K562 (cell line): ENCODE results near the gene CRB2. TPM values are rescaled to one million over a fixed set of nuclear protein-coding genes. Genes with fewer than 3 reads are reported as not detected.

Experiments
- CC2D1A ChIP-seq: fragments of 450-650 bp; IDR thresholded peaks from 2 replicates; pipeline ENCODE4 v1.6.1; 2017; ENCODE audit warnings: mild to moderate bottlenecking
- CHD1 ChIP-seq: fragments of 200-600 bp; sonication (generic); IDR thresholded peaks from one replicate; pipeline ENCODE4 v1.6.1; 2012; ENCODE audit warnings: mild to moderate bottlenecking, moderate library complexity, low read length, inconsistent platforms
- DMBX1 ChIP-seq: fragments of 250-450 bp; sonication (Bioruptor Pico); IDR thresholded peaks from 2 replicates; pipeline ENCODE4 v1.8.0; 2022; ENCODE audit warnings: inconsistent platforms, mild to moderate bottlenecking, moderate library complexity, borderline replicate concordance
- ETV6 ChIP-seq, 3 experiments: fragments of 150-350 bp in 1 of 3; sonication (generic) in 1 of 3; formaldehyde crosslinking in 1 of 3; IDR thresholded peaks; 2 replicates each; pipeline versions ENCODE4 v1.6.1 to v1.8.0; 2014 to 2022; ENCODE audit warnings: borderline replicate concordance in 2 of 3, low read depth in 2 of 3, antibody characterized with exemption in 1 of 3, low read length in 1 of 3, mild to moderate bottlenecking in 1 of 3, missing genetic modification reagents in 1 of 3
- FOXK2 ChIP-seq, 2 experiments: fragments of 450-650 bp; IDR thresholded peaks in 1 of 2; conservative IDR thresholded peaks in 1 of 2; 2 replicates each; pipeline ENCODE4 v1.6.1; 2016; ENCODE audit warnings: low read depth in 2 of 2, mild to moderate bottlenecking in 1 of 2
- FOXO4 ChIP-seq: fragments of 450-650 bp; formaldehyde crosslinking; IDR thresholded peaks from 2 replicates; pipeline ENCODE4 v1.4.0; 2020; ENCODE audit warnings: mild to moderate bottlenecking, moderate library complexity
- GTF2E2 ChIP-seq: fragments of 200-800 bp; sonication (Bioruptor generic); IDR thresholded peaks from 2 replicates; pipeline ENCODE4 v1.6.1; 2016; ENCODE audit warnings: missing genetic modification characterization, missing compliant biosample characterization
- KLF1 ChIP-seq: fragments of 450-650 bp; IDR thresholded peaks from 2 replicates; pipeline ENCODE4 v1.6.1; 2016; ENCODE audit warnings: missing genetic modification characterization, missing compliant biosample characterization
- MAFG ChIP-seq: fragments of 450-650 bp; conservative IDR thresholded peaks from 2 replicates; pipeline ENCODE4 v1.6.1; 2016; ENCODE audit warnings: missing genetic modification characterization, missing compliant biosample characterization
- MAFK ChIP-seq: IDR thresholded peaks from 2 replicates; pipeline ENCODE4 v1.6.1; 2011; ENCODE audit warnings: low read length, improper control_type of control experiment
- MEF2A ChIP-seq: IDR thresholded peaks from 2 replicates; pipeline ENCODE4 v1.6.1; 2011; ENCODE audit warnings: low read depth, mild to moderate bottlenecking, low read length, moderate library complexity; ENCODE audit not compliant: control insufficient read depth
- MNT ChIP-seq, 2 experiments: fragments of 450-650 bp; conservative IDR thresholded peaks; 2 replicates each; pipeline ENCODE4 v1.6.1; 2017; ENCODE audit warnings: mild to moderate bottlenecking in 2 of 2, moderate library complexity in 2 of 2
- NCOA6 ChIP-seq: fragments of 450-650 bp; IDR thresholded peaks from 2 replicates; pipeline ENCODE4 v1.6.1; 2017; ENCODE audit warnings: mild to moderate bottlenecking
- NR2C1 ChIP-seq, 2 experiments: fragments of 450-650 bp; IDR thresholded peaks; 2 replicates each; pipeline ENCODE4 v1.6.1; 2017; ENCODE audit warnings: mild to moderate bottlenecking in 2 of 2, antibody characterized with exemption in 1 of 2, inconsistent platforms in 1 of 2, missing compliant biosample characterization in 1 of 2, missing genetic modification characterization in 1 of 2
- PHB2 ChIP-seq: fragments of 450-650 bp; IDR thresholded peaks from 2 replicates; pipeline ENCODE4 v1.6.1; 2017; ENCODE audit warnings: low read depth
- POU5F1 ChIP-seq: fragments of 150-350 bp; IDR thresholded peaks from 2 replicates; pipeline ENCODE4 v1.6.1; 2014; ENCODE audit warnings: borderline replicate concordance, low read length, low read depth, mild to moderate bottlenecking; ENCODE audit not compliant: partially characterized antibody
- SMAD2 ChIP-seq: fragments of 150-350 bp; IDR thresholded peaks from 2 replicates; pipeline ENCODE4 v1.6.1; 2014; ENCODE audit warnings: low read depth, mild to moderate bottlenecking, low read length
- TEAD2 ChIP-seq: fragments of 450-650 bp; IDR thresholded peaks from 2 replicates; pipeline ENCODE4 v1.6.1; 2016; ENCODE audit warnings: missing genetic modification characterization, control low read depth, missing compliant biosample characterization
- TFE3 ChIP-seq: fragments of 450-650 bp; formaldehyde crosslinking; IDR thresholded peaks from 2 replicates; pipeline ENCODE4 v1.4.0; 2020; ENCODE audit warnings: mild to moderate bottlenecking, mixed read lengths
- TGIF2 ChIP-seq: sonication (generic); formaldehyde crosslinking; IDR thresholded peaks from 2 replicates; pipeline ENCODE4 v1.8.1; 2022; ENCODE audit warnings: mild to moderate bottlenecking, missing genetic modification reagents, moderate library complexity
- ZFX ChIP-seq: sonication (generic); formaldehyde crosslinking; IDR thresholded peaks from 2 replicates; pipeline ENCODE4 v1.8.0; 2022; ENCODE audit warnings: mild to moderate bottlenecking, missing genetic modification reagents, moderate library complexity
- ZNF124 ChIP-seq: sonication (generic); formaldehyde crosslinking; IDR thresholded peaks from 2 replicates; pipeline ENCODE4 v1.8.1; 2022; ENCODE audit warnings: missing genetic modification reagents
- ZNF282 ChIP-seq: sonication (generic); formaldehyde crosslinking; IDR thresholded peaks from 2 replicates; pipeline ENCODE4 v1.8.1; 2023; ENCODE audit warnings: missing genetic modification reagents
- ZNF324 ChIP-seq: fragments of 250-450 bp; sonication (Bioruptor Pico); IDR thresholded peaks from 2 replicates; pipeline ENCODE4 v1.4.0; 2020; ENCODE audit warnings: mild to moderate bottlenecking
- polyA plus RNA-seq, 8 experiments: library from polyadenylated mRNA; depleted of rRNA in 4 of 8; stranded (reverse) in 5 of 8; unstranded in 3 of 8; fragments of >200 nt; fragmentation: Nextera tagmentation in 2 of 8; fragmentation: Illumina TruSeq in 1 of 8; extraction: Ambion mirVana in 2 of 8; extraction: Trizol in 1 of 8; gene quantifications; 2 replicates each; pipeline versions ENCODE4 v1.2.1 to v1.2.3, GENCODE V29; 2011 to 2014; ENCODE audit warnings: inconsistent platforms in 1 of 8, missing spikeins in 1 of 8
- total RNA-seq, 7 experiments: library from RNA; depleted of rRNA in 6 of 7; stranded (reverse); fragments of >200 nt in 6 of 7; fragmentation: Illumina TruSeq in 2 of 7; extraction: Trizol in 2 of 7; gene quantifications; 2 replicates each; pipeline versions ENCODE4 v1.2.1 to v1.2.3, GENCODE V29; 2011 to 2021; ENCODE audit warnings: low replicate concordance in 1 of 7

The CRB2 gene
- total and polyA plus RNA-seq, 9 of the 15 experiments (the other 6 are each of a cell fraction or from before 2014, with no cell fraction given), result 0.13 to 1.2 (median 0.25) TPM; not detected in 2

- TF ChIP-seq CC2D1A (no peak), FOXK2 (conservative IDR thresholded peaks at IDR 0.05 in 1 of 2, IDR thresholded peaks at IDR 0.05 in 1 of 2; ENCODE audit: low read depth in 2 of 2) (peak; percentile 94 to 96), ZFX (CRISPR knock-in tag) (peak; percentile 69), ZNF282 (CRISPR knock-in tag) (no peak), ZNF324 (no peak), ZNF124 (CRISPR knock-in tag) (no peak), NCOA6 (no peak), KLF1 (tag) (no peak), TFE3 (peak; percentile 96), PHB2 (no peak), NR2C1 (IDR thresholded peaks at IDR 0.05) (peak; percentile 83), NR2C1 (tag; IDR thresholded peaks at IDR 0.05) (peak; percentile 76), POU5F1 (no peak), DMBX1 (CRISPR knock-in tag) (no peak), MAFG (tag) (no peak), TGIF2 (CRISPR knock-in tag) (no peak), SMAD2 (no peak), MNT (conservative IDR thresholded peaks at IDR 0.05) (peak in 1 of 2 experiments; percentile 70; a peak in 2 of 4 replicates), TEAD2 (tag) (no peak), ETV6 (IDR thresholded peaks at IDR 0.05; ENCODE audit: borderline replicate concordance in 1 of 2, low read depth in 2 of 2, low read length in 1 of 2) (no peak), ETV6 (CRISPR knock-in tag; IDR thresholded peaks at IDR 0.05; ENCODE audit: borderline replicate concordance) (peak; percentile 92; the same call in 1 of the 2 replicates), GTF2E2 (tag) (no peak), CHD1 (no peak), MAFK (no peak), MEF2A (peak; percentile 82; the same call in 1 of the 2 replicates), FOXO4 (no peak)
These were observed 29.3 kb upstream of the CRB2 start (continued) for GRCh38 chr9:123326662-123327093.
